AML-193 (cell line): ENCODE results near the gene KLHL36.
A peak's percentile ranks its signal among the peaks of the same experiment; 100 is the strongest.
"Not testable (repeated sequence)": the region's sequence is repeated elsewhere in the genome, so short reads cannot be mapped to it uniquely, and the experiment has no call there.

ENCODE experiments used
- DNase-seq, 2 experiments: peaks; one replicate each; lab custom pipeline; 2025; lab: John Stamatoyannopoulos, UW

The KLHL36 gene

DNA sequence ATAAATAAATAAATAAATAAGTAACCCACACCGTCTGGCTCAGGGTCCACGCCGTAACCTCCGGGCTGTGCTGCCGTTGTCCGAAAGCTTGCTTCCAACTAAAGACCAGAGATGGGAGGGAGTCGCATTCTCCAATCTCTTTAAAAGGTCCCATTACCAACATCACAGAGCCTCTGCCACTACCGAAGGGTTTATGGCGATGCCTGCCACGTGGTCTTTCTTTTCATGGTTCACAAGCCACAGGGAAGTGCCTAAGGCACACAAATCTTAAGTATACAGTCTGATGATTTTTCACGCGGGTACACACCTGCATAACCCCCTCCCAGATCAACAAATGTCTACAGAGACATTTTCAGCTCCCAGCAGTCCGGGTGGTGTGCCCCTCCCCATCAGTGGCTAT, 31.8 kb upstream of the KLHL36 start:
- DNase-seq: peak; percentile 17 to 41

DNA sequence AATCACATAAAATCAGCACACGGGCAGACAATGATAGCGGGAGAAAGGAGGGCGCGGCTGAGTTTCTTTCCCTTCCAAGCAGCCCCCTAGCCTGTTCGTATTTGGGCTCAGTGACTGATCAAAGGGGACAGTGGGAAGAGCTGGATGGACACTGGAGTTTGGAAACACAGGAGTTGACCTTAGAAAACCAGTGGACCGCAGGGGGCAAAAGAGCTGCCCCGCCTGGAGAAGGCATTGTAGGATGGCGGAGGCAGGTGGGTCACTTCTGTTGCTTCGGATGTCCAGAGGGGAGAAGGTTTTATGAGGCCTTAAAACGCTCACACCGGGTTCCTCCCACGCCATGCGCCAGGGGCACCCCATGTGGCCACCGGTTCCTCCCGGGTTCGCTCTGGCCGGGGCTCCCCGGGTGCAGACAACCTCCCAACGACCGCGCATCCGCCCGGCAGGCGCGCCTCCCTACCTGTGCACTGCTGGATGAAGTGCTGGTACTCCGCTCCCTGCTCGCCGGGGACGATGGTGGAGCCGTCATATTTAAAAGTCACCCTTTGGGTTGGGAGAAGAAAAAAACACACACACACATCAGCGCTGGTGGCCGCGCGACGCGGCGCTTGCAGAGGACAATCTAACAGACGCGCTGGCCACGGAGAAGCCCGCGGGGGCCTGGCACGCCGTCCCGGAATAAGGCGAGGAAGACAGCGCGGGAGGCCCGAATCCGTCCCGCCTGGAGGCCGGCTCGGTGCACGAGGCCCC, 31.1 kb upstream of the KLHL36 start:
- no peak for DNase-seq

DNA sequence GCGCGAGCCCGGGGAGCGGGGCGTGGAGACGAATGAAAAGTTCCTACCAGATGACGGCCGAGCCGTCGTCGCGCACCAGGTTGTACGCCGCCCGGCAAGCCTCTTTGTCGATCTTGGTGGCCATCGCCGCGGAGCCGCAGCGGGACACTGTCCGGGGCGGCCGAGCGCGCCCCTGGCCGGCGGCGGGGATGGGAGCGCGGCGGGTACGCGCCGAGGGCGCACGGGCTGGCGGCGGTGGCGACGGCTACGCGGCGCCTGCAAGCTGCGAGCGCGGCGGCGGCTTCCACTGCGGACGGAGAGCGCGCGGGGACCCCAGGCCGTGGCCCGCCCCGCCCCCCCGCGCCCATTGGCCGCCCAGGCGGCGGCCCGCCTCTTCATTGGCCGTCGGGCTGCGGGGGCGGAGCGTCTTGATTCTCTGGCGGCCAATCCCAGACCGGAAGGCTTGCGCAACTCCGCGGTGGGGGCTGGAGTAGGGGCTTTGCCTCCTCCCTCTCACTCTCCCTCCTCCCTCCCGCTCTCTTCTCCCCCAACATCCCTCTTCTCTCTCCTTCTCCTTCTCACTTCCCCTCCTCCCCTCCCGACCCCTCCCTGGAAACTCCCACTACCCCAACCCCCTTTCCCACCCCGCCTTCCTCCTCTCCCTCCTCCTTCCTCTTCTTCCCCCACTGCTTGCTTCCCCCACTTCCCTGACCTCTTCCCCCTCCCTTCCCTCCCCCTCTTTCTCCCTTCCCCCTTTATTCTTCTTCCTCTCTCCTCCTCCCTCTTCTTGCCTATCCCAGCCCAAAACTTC, 30.3 kb upstream of the KLHL36 start, which contains the start of gene COTL1:
Gene COTL1 (minus strand): TSS at position 288 of the 790 bp plus-strand sequence. CDS start 164 bp downstream, at position 124.
- DNase-seq: peak; percentile 88 to 89

DNA sequence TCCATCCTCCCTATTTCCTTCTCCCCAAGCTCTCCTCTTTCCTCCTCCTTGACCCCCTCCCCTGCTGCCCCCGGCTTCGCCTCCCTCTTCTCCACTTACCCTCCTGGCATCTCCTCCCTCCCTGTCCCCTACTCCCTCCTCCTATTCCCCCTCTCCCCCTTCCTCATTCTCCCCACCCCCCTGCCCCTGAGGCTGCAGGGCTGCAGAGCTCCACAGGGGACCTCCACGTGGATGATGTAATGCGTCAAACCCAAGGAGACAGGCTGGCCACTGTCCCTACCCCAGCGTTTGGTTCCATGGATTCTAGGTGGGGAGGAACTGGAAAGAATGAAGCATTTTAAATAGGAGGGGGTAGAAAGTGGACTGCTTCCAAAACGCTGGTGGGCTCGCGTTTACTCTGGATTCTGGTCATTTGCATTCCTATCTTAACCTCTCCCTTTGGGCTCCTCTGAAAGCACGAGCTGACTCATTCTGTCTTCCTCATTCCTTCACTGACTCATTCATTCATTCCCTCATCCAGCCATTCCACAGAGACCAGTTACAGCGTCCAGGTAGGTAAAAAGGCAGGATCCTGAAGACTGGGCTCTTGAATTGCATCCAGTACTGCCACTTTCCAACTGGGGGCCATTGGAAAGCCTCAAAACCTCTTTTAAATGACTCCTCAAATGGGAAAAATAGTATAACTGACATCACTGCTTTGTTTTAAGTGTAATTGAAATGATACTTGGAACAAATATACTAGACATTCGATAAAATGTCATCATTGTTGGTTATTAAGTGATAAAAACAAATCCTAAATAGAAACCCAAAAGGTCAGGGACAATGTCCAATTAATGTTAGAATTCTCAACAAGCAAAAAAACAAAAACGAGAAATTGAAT, 29.5 kb upstream of the KLHL36 start:
- peak; percentile 28 to 37 for DNase-seq

DNA sequence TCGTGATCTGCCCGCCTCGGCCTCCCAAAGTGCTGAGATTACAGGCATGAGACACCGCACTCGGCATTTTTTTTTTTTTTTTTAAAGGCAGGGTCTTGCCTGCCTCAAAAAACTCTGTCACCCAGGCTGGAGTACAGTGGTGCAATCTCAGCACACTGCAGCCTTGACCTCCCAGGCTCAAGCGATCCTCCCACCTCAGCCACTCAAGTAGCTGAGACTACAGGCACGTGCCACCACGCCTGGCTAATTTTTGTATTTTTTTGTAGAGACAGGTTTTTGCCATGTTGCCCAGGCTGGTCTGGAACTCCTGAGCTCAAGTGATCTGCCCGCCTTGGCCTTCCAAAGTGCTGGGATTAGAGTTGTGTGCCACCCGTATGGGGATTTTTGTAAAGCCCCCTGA, 27.4 kb upstream of the KLHL36 start:
- DNase-seq: not testable (repeated sequence)

DNA sequence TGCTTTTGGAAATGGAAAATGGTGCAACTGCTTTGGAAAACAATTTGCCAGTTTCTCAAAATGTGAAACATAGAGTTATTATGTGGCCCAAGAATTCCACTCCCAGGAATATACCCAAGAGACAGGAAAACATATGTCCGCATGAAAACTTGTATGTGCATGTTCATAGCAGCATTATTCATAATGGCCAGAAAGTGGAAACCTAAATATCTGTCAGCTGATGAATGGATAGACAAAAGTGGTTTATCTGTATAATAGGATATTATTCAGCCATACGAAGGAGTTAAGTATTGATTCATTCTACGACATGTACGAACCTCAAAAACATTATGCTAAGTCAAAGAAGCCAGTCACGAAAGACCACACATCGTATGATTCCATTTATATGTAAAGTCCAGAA, 22.8 kb upstream of the KLHL36 start:
- DNase-seq: no peak

DNA sequence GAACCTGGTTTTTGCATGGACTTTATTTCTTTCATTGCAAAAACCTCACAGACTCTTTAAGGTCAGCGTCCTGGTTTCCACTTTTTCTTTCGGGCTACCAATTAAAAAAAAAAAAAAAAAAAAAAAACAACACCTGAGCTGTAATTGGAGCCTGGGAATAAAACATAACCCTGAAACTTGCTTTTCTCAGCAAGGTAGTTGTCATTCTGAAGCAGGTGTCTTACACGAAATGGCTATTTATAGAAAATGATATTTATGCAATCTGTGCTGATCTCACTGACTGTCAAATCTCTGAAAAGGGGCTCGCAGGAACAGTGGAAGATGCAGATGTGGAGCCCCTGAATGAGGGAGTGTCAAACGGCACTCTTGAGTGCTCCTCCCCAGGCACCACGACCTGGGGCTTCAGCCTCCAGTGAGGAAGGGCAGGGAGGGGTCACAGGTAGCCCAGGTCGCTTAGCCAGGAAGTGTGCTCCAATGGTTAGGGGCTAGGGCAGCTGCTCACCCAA, 20.0 kb upstream of the KLHL36 start:
- DNase-seq: no peak

DNA sequence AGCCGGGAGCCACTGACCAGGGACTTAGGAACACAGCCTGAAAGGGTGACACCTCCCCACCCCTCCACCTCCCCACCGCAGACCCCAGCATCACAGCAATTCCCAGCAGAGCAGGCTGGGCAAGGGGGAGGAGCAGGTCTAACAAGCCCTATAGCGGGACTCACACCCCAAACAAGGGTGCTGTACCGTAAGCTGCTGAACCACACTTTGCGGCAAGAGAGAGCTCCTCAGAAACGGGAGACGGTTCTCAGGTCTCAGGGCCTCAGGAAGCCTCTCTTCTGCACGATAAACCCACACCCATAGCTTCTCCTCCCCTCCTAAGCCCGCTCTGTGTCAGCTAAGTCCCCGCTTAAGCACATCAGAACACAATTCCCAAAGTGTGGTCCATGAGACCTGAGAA, 18.7 kb upstream of the KLHL36 start:
- DNase-seq: no peak

DNA sequence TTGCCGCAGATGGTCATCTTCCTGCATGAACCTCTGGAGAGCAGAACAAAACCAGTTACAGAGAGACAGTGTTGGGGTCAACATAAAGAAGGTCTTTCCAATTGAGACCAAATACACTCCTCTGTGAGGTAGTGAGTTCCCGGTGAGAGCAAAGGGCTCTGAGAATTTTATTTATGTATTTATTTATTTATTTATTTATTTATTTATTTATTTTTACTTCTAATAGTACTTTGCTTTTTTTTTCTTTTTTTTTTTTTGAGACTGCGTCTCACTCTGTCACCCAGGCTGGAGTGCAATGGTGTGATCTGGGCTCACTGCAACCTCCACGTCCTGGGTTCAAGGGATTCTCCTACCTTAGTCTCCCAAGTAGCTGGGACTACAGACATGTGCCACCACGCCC, 18.3 kb upstream of the KLHL36 start:
- no peak for DNase-seq

DNA sequence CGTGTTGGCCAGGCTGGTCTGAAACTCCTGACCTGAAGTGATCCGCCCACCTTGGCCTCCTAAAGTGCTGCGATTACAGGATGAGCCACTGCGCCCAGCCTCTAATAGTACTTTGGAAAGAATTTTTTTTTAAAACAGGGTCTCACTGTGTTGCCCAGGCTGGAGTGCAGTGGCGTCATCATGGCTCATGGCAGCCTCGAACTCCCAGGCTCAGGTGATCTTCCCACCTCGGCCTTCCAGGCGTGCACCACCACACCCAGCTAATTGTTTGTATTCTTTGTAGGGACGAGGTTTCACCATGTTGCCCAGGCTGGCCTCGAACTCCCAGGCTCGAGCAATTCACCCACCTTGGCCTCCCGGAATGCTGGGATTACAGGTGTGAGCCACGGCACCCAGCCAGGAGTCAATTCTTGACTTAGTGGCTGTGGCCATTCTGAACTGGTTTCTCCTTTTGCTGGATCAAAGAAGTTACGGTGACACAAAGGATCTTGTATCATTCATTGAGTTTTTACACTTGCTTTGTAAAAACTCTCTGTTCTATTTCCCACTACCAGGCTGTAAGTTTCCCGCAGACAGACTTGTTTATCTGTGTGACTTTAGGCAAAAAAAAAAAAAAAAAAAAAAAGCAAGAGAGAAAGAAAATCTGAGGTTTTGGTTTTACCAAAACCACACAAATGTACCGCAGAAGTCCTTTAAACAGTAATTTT, 17.7 kb upstream of the KLHL36 start:
- DNase-seq: no peak

DNA sequence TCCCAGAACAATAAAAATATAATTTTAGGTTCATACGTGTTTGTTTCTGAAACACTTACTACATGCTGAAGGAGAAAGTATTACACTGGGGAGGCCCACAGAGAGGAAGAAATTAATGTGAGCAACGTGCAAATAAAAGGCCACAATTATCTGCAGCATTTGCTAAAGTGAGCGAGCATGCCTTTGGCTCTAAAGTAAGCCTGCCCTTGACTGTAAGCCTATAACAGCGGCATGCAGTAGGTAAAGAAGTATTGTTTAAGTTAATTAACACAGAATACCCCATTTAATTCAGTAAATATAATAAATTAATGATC, 17.2 kb upstream of the KLHL36 start:
- no peak for DNase-seq

DNA sequence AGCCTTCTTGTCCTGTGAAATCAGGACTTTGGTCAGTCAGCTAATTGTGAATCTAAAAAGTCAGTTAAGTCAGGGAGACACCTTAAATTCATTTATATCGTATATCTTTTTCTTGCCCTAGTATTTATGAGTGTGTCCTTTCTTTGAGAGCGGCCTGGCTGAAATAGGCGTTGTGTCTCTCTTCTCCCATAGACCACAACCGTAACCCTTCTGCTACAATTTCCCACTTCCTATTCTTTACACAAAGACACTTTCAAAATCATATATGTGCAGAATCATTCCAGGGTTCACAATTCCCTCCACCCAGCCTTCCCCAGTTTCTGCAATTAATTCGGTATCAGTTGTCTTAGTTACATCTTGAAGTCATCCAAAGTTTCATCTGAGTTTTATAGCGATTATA, 16.4 kb upstream of the KLHL36 start:
- DNase-seq: peak; percentile 12 to 39

DNA sequence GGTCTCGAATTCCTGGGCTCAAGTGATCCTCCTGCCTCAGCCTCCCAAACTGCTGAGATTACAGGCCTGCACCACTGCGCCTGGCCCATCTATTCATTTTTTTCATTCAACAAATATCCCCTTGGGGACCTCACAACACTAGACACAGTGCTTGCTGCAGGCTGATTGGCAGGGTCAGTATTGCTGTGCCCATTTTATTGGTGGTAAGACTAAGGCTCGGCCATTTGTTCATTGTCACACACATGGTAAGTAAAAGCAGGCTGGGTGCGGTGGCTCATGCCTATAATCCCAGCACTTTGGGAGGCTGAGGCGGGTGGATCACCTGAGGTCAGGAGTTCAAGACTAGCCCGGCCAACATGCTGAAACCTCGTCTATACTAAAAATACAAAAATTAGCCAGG, 15.4 kb upstream of the KLHL36 start:
- DNase-seq: not testable (repeated sequence)

DNA sequence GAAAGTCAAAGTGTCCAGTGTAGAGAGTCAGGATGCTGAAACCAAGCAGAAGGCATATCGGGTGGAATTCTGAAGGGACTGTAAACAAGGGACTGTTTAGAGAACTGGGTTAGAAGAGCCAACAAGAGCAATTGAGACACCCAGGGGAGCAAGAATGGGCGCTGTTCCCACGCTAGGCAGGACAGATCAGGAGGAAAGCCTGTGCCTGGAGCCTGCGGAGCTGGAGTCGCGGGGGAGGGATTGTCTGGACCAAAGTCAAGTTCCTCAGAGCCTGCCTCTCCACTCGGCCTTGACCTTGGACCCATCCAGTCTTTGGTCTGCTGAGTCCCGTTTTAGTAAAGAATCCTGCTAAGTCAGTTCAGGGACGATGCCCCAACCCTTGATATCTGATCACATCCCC, 14.7 kb upstream of the KLHL36 start:
- DNase-seq: no peak

DNA sequence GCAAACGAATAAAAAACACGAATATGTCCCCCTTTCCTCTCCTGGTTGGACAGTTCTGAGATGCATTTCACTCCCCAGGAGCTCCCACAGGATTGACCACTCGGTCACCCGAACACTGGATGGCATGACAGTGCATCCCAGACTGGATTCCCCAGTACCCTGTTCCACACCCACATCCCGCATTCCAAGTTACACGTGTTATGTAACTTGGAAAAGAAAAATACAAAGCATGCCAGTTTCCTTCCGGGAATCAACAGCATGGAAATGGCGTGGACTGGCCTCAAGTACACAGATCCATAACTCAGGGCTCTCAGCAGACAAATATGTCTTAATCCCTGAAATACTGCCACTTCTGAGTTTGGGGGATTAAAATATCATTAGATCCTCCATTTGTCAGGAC, 12.6 kb upstream of the KLHL36 start:
- DNase-seq: no peak

DNA sequence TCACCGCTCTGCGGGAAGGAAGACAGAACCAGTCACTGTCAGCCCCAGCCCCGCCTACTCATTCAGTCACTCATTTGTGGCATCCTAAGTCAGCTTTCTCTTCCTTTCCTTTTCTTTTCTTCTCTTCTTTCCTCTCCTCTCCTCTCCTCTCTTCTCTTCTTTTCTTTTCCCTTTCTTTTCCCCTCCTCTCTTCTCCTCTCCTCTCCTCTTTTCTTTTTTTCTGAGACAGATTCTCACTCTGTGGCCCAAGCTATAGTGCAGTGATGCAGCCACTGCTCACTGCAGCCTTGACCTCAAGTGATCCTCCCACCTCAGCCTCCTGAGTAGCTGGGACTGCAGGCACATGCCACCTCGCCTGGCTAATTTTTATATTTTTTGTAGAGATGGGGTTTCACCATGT, 10.6 kb upstream of the KLHL36 start:
- no peak for DNase-seq

DNA sequence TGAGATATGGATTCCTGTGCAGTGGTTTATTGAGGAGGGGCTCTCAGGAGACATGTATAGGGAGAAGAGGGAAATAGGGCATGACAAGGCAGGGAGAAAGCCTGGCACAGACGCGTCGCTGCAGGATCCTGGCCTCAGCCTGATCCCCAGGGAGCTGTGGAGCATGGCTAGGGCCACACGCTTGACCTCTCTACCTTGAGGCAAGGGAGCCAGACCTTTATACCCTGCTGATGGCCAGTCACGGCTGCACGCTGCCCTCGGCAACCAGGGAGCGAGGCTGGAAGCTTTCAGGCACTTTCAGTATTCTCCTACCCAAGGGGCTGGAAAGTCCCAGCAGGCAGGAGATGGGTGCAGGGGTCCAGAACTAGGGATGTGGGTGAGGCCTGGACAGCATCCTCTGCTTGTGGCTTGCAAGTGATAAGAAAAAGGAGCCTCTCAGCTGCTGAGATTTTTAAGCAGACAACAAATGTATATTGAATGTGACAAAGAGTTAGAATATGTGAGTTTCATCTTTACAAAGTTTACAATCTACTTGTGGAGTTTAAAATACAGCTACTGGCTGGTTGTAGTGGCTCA, 10.0 kb upstream of the KLHL36 start:
- no peak for DNase-seq

DNA sequence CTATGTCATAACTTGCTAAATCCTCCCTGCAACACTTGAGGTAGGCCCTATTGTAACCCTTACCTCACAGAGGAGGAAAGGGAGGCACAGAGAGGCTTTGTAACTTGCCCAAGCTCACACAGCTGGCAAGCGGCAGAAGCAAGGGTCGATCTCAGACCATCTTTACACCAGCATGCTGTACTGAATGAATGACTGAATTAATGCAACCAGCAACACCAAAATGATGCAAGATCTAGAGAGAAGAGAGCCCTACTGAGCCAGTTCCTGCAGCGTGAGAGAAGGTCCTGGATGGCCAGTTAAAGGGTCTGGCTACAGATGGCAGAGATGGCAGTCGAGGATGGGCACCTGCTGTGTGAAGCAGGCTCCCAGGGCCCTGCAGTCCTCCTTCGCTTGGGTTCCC, 8.2 kb upstream of the KLHL36 start:
- DNase-seq: no peak

DNA sequence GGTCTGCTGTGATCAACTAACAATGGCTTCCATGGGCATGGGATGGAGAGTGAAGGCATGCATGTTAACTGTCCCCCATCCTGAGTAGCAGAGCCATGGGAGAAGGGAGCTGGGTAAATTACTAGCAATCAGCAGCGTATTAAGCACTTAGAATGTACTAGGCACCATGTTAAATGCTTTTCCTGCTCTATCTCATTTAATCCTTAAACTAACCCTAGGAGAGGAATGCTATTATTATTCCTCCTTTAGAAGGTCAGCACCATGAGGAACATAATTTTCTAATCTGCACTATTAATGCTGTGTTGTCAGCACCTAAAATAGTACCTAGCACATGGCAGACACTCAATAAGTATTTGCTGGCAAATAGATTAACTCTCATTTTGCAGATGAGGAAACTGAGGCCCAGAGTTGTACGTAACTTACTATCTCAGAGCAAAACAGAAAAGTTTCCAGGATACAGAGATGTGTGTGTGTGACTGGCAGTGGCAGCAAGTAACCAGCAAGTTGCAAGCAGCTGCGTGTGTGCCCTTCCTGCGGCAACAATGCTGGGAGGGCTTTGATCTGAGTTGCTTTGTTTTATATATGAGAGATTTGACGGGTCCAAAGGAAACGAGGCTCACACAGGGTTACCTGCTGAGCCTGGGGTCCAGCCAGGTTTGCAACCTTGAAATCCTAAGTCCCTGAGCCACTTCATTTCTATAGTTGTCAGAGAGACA, 6.5 kb upstream of the KLHL36 start:
- no peak for DNase-seq

DNA sequence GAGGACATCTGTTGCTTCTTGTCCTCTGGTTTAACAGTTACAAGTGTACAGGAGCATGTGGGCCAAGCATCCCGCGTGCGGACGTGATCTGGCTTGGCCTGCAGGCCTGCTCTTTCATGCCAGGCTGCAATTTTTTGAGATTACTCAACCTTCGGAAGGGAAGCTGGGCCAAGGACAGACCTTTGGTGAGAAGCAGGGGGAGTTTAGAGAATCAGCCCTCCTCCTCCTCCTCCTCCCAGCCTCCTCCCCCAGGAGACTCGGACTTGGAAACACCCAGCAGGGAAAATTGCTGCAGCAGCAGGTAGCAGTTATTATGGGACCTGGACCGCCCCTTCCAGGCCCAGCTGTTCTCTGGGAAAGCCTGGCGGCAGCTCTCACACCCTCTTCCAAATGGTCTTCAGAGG, 5.1 kb upstream of the KLHL36 start:
- DNase-seq: peak; percentile 68 to 74

DNA sequence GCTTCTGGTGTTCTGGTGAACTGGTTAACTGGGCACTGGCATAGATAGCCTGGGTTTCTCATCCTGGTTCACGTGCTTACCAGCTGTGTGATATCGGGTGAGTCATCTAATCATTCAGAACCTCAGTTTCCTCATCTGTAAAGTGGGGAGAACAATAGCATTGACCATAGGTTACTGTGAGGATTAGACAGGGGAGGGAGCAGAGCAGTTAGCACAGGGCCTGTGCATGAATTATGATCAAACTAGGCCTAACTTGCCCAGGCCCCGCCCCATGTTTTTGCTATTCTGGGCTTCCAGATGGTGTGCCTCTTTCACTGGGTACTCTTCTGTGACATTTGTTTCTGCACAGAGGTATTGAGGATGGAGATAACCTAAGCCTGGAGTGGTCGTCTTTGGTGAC, 4.6 kb upstream of the KLHL36 start:
- DNase-seq: no peak
